ENCODE results near the gene SLAMF1. TPM values are rescaled to one million over a fixed set of nuclear protein-coding genes. Genes with fewer than 3 reads are reported as not detected.

Gene SLAMF1
- total and polyA plus RNA-seq, 9 of the 15 experiments (the other 6 are each of a cell fraction or from before 2014, with no cell fraction given), result 0.04 to 0.17 (median 0.11) TPM; not detected in 4

- TF ChIP-seq, protein P1, sequence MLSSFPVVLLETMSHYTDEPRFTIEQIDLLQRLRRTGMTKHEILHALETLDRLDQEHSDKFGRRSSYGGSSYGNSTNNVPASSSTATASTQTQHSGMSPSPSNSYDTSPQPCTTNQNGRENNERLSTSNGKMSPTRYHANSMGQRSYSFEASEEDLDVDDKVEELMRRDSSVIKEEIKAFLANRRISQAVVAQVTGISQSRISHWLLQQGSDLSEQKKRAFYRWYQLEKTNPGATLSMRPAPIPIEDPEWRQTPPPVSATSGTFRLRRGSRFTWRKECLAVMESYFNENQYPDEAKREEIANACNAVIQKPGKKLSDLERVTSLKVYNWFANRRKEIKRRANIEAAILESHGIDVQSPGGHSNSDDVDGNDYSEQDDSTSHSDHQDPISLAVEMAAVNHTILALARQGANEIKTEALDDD (IDR thresholded peaks at IDR 0.05), result peak; percentile 30; the same call in 1 of the 2 replicates
- TF ChIP-seq THRB (CRISPR knock-in tag; conservative IDR thresholded peaks at IDR 0.05), result no peak
- no peak for TF ChIP-seq RBM17 (IDR thresholded peaks at IDR 0.05; ENCODE audit: borderline replicate concordance, low read depth, low read length)
- no peak for TF ChIP-seq ARID3A (IDR thresholded peaks at IDR 0.05; ENCODE audit: borderline replicate concordance, low read depth, low read length)
- TF ChIP-seq ATF1 (CRISPR knock-in tag; IDR thresholded peaks at IDR 0.05), result no peak
- TF ChIP-seq ATF1 (tag; IDR thresholded peaks at IDR 0.05), result peak; percentile 15
- peak; percentile 2; the same call in 1 of the 2 replicates for TF ChIP-seq ZNF395 (CRISPR knock-in tag; IDR thresholded peaks at IDR 0.05)
- peak; percentile 96 for TF ChIP-seq ZKSCAN1 (IDR thresholded peaks at IDR 0.05; ENCODE audit: low read depth, low read length)
- peak in 1 of 2 experiments; percentile 80; a peak in 2 of 4 replicates for TF ChIP-seq ZNF639 (CRISPR knock-in tag; conservative IDR thresholded peaks at IDR 0.05 in 1 of 2, IDR thresholded peaks at IDR 0.05 in 1 of 2)
- TF ChIP-seq BRD4 (IDR thresholded peaks at IDR 0.05), result no peak
- TF ChIP-seq, protein P2, sequence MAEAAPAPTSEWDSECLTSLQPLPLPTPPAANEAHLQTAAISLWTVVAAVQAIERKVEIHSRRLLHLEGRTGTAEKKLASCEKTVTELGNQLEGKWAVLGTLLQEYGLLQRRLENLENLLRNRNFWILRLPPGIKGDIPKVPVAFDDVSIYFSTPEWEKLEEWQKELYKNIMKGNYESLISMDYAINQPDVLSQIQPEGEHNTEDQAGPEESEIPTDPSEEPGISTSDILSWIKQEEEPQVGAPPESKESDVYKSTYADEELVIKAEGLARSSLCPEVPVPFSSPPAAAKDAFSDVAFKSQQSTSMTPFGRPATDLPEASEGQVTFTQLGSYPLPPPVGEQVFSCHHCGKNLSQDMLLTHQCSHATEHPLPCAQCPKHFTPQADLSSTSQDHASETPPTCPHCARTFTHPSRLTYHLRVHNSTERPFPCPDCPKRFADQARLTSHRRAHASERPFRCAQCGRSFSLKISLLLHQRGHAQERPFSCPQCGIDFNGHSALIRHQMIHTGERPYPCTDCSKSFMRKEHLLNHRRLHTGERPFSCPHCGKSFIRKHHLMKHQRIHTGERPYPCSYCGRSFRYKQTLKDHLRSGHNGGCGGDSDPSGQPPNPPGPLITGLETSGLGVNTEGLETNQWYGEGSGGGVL (CRISPR knock-in tag; IDR thresholded peaks at IDR 0.05), result no peak
- TF ChIP-seq, protein P3, sequence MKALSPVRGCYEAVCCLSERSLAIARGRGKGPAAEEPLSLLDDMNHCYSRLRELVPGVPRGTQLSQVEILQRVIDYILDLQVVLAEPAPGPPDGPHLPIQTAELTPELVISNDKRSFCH (CRISPR knock-in tag; IDR thresholded peaks at IDR 0.05), result no peak
- TF ChIP-seq, protein P3 (tag; IDR thresholded peaks at IDR 0.05), result no peak
- no peak for TF ChIP-seq NONO (IDR thresholded peaks at IDR 0.05; ENCODE audit: low read depth in 2 of 2, low read length in 1 of 2)
- no peak for TF ChIP-seq POLR3G (IDR thresholded peaks at IDR 0.05; ENCODE audit: extremely low read depth, insufficient read length, insufficient replicate concordance)
- no peak for TF ChIP-seq PTRF (tag; IDR thresholded peaks at IDR 0.05)
- TF ChIP-seq TRIM24 (IDR thresholded peaks at IDR 0.05), result no peak
- no peak for TF ChIP-seq ZBED1 (IDR thresholded peaks at IDR 0.05)
Observed at GRCh38 chr1:160579216-160579701, 67.6 kb downstream of the SLAMF1 start, which contains the start of gene CD84 (continued).
